Activated CD8-positive, alpha-beta memory T cell treated with anti-CD3 and anti-CD28 coated beads, Interleukin-2, amount 50 U/mL, for 24 hours (primary cell): Measurements from ENCODE around the gene SLC2A5.
"Not testable (repeated sequence)": the region's sequence is repeated elsewhere in the genome, so short reads cannot be mapped to it uniquely, and the experiment has no call there.

Experiments
- DNase-seq: peaks from one replicate; pipeline ENCODE4 v3.0.0-alpha.2; 2020; ENCODE audit errors: extremely low read depth

SLC2A5 gene

DNA sequence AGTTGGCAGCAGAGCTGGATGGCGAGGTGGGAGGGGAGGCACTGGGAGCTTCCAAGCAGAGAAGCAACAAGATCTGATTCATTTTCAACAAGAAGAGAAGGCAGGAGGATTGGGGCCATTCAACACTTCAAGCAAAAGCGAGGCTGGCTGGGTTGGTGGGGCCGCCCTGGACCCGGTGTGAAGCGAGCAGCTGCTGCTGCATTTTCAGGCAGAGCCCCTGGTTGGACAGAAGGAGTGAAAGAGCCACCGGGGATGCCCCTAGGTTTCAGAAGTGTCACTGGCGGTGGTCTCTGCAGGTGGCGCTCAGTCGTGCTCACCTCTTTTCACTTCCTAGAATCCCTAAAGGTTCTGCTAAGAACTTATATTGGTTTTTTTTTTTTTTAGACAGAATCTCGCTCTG is 61.2 kb downstream of the SLC2A5 start:
- DNase-seq, result no peak

- no peak for DNase-seq
Measured at GRCh38 chr1:9006956-9007615, 62.3 kb downstream of the SLC2A5 start.

DNA sequence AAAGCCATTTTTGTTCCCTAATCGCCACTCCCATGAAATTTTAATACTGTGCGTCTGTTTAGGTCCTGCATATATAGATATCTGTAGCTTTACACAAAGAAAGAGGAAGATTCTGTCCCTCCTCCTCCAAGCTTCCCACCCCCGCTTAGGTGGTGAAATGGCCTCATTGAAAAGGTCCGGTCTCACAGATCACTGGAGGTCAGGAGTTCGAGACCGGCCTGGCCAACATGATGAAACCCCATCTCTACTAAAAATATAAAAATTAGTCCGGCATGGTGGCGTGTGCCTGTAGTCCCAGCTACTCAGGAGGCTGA is 64.1 kb downstream of the SLC2A5 start:
- DNase-seq, result no peak

DNA sequence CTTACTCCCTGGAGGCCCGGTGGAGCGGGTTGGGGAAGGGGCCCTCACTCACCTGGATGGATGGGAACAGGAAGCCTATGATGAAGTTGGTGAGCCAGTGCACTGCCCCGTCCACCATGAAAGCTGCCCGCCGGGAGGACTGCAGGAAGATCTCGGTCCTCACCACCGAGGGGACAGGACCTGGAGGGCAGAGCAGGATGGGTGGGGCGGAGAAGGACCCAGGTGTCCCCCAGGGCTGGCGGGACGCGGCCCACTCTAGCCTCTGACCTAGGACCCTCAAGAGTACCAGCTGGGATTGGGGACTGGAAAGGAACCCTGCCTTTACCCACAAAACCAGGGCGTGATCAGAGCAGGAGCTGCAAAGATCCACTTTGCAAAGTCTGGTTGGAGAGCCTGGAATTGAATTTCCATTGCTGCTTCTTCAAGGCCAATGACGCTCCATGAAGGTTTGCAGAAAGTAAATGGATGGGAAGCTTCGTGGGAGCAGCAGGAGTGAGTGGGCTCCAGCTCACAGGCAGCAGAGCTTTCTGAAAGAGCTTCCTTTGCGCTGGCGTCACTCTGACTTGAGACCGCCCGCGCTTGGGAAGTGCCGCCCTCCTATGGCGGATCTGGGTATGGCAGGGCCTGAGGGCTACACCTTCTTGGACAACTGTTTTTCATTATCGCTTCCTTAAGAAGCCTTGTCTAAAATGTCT is 64.6 kb downstream of the SLC2A5 start:
- DNase-seq, result peak; percentile 61

GRCh38 chr1:9004031-9004699 is 65.3 kb downstream of the SLC2A5 start:
- DNase-seq, result no peak

GRCh38 chr1:9002215-9002560 is 67.2 kb downstream of the SLC2A5 start:
- not testable (repeated sequence) for DNase-seq

DNA sequence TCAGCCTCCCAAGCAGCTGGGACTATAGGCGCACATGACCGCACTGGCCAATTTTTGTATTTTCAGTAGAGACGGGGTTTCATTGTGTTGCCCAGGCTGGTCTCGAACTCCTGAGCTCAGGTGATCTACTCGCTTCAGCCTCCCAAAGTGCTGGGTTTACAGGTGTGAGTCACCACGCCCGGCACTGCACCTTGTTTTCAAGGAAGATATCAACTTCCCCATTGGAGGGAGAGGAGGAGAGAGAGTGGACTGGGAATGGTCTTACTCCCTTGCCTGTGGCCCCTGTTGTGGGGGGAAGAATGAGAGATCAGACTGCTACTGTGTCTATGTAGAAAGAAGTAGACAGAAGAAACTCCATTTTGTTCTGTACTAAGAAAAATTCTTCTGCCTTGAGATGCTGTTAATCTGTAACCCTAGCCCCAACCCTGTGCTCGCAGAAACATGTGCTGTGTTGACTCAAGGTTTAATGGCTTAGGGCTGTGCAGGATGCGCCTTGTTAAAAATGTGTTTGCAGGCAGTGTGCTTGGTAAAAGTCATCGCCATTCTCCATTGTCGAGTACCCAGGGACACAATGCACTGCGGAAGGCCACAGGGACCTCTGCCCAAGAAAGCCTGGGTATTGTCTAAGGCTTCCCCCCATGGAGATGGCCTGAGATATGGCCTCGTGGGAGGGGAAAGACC is 67.8 kb downstream of the SLC2A5 start:
- DNase-seq, result not testable (repeated sequence)

GRCh38 chr1:8993962-8994675 is 75.3 kb downstream of the SLC2A5 start:
- not testable (repeated sequence) for DNase-seq

GRCh38 chr1:8992936-8993687 is 76.3 kb downstream of the SLC2A5 start:
- DNase-seq, result no peak

DNA sequence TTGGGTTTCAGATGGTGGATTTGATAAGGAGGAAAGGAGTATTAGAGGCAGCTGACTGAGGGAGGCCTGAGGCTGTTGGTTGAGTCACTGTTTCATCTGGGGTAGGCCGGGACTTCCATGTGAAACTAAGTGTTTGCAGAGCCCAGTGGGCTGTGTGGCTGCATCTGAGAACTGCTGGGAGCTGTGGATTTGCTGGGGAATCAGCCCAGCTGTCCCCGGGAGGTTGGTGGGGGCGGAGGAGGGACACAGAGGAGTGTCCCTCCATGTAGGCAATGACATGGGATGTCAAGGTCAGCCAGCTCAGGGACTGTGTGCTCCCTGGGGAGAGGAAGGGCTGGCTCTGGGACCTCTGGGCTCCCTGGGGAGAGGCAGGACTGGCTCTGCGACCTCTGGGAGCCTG is 79.6 kb downstream of the SLC2A5 start:
- DNase-seq, result no peak

DNA sequence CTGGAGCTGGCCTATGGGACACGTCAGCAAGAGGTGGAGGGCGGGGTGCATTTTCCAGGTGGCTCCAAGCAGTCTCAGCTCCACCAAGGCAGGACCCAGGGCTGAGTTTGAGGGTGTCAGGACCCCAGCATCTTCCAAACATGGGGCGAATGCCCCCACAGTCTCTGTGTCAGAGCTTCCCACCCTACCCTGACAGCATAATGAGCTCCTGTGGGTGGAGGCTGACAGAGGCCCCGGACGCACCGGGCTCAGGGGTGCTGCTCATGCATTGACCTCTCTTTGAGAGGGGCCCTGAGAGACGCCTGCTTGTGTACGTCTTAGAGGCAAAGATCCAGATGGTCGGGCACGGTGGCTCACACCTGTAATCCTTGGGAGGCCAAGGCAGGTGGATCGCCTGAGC is 80.4 kb downstream of the SLC2A5 start:
- no peak for DNase-seq

- no peak for DNase-seq
Measured at GRCh38 chr1:8988618-8988967, 80.8 kb downstream of the SLC2A5 start.

DNA sequence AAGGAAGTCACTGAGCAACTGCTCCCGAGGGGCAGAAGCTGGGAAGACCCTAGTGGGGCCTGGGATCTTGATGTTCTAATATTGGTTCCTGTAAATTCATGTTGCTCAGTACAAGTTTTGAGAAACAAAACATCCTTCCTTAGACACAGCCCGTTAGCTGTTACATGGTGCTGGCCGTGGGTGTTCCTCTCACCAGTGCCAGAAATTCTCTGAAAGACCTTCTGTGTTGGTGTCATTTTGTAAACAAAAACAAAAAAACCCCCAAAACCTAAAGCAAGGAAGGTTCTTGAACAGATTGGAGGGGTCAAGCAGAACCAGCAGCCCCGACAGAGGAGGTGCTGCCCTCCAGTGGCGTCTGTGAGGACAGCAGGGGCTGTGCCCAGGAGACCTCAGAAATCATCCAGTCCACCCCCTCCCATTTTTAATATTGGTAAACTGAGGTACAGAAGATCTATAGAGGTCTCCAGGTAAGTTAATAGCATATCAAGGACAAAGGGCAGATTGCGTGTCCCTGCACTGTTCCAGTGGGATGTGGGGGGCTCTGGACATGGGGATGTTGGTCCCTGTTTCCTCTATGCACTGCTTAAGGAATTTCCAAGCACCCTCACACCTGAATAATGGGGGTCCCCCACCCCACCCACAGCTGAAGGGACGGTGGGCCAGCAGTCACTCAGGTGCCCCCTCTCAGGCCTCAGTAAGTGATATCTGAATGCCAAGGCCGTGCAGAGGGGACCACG is 81.4 kb downstream of the SLC2A5 start:
- peak; percentile 32 for DNase-seq

- DNase-seq, result no peak
Measured at GRCh38 chr1:8986814-8987190, 82.6 kb downstream of the SLC2A5 start.

GRCh38 chr1:8985915-8986813 is 83.3 kb downstream of the SLC2A5 start:
- no peak for DNase-seq
